GM12878 (cell line): ENCODE measurements around the gene ANKRD44. TPM values are rescaled to one million over a fixed set of nuclear protein-coding genes. Genes with fewer than 3 reads are reported as not detected.

Experiments used
- ASH2L ChIP-seq: fragments of 300-600, 200-600 bp; sonication (generic); IDR thresholded peaks from 2 replicates; pipeline ENCODE4 v1.6.1; 2017; ENCODE audit warnings: low read depth, mild to moderate bottlenecking, borderline replicate concordance
- CBX5 ChIP-seq: sonication (generic); IDR thresholded peaks from 2 replicates; pipeline ENCODE4 v1.6.1; 2016; ENCODE audit warnings: low read depth, moderate library complexity, mild to moderate bottlenecking, inconsistent platforms
- CEBPB ChIP-seq, 2 experiments: fragments of 150-350 bp in 1 of 2; IDR thresholded peaks; 2 replicates each; pipeline ENCODE4 v1.6.1; 2012 to 2014; ENCODE audit warnings: low read depth in 2 of 2, low read length in 2 of 2, borderline replicate concordance in 1 of 2, inconsistent platforms in 1 of 2
- DPF2 ChIP-seq: fragments of 450-650 bp; IDR thresholded peaks from 2 replicates; pipeline ENCODE4 v1.6.1; 2017; ENCODE audit warnings: mild to moderate bottlenecking
- EP300 ChIP-seq, 2 experiments: fragments of 150-350 bp in 1 of 2; IDR thresholded peaks; 2 replicates each; pipeline ENCODE4 v1.6.1; 2011 to 2012; ENCODE audit warnings: low read depth in 2 of 2, low read length in 2 of 2, borderline replicate concordance in 1 of 2, improper control_type of control experiment in 1 of 2, inconsistent platforms in 1 of 2; ENCODE audit not compliant: control insufficient read depth in 1 of 2
- IKZF2 ChIP-seq, 2 experiments: fragments of 450-650 bp; IDR thresholded peaks; 2 replicates each; pipeline ENCODE4 v1.6.1; 2017; ENCODE audit warnings: mild to moderate bottlenecking in 2 of 2, moderate library complexity in 2 of 2
- JUNB ChIP-seq: IDR thresholded peaks from 2 replicates; pipeline ENCODE4 v1.6.1; 2016; ENCODE audit warnings: antibody characterized with exemption, mild to moderate bottlenecking
- KDM1A ChIP-seq: fragments of 200-600 bp; sonication (generic); IDR thresholded peaks from 2 replicates; pipeline ENCODE4 v1.6.1; 2016; ENCODE audit warnings: borderline replicate concordance
- NFIC ChIP-seq: IDR thresholded peaks from 2 replicates; pipeline ENCODE4 v1.6.1; 2012; ENCODE audit warnings: low read depth, mild to moderate bottlenecking, inconsistent platforms, low read length, moderate library complexity
- NFYB ChIP-seq: IDR thresholded peaks from 2 replicates; pipeline ENCODE4 v1.6.1; 2011; ENCODE audit warnings: low read depth, mild to moderate bottlenecking, low read length, improper control_type of control experiment, moderate library complexity; ENCODE audit not compliant: insufficient read depth
- PAX5 ChIP-seq: IDR thresholded peaks from 2 replicates; pipeline ENCODE4 v1.6.1; 2011; ENCODE audit warnings: low read depth, low read length, borderline replicate concordance
- POLR2A ChIP-seq: IDR thresholded peaks from 2 replicates; pipeline ENCODE4 v1.6.1; 2011; ENCODE audit warnings: low read depth, mild to moderate bottlenecking, low read length
- RB1 ChIP-seq: fragments of 450-650 bp; formaldehyde crosslinking; IDR thresholded peaks from 2 replicates; pipeline ENCODE4 v1.6.1; 2017; ENCODE audit warnings: mild to moderate bottlenecking, borderline replicate concordance
- RCOR1 ChIP-seq: conservative IDR thresholded peaks from 2 replicates; pipeline ENCODE4 v1.6.1; 2012; ENCODE audit warnings: low read depth, low read length, improper control_type of control experiment
- RFX5 ChIP-seq: IDR thresholded peaks from 2 replicates; pipeline ENCODE4 v1.6.1; 2011; ENCODE audit warnings: low read depth, low read length, improper control_type of control experiment
- SIX5 ChIP-seq: IDR thresholded peaks from 2 replicates; pipeline ENCODE4 v1.6.1; 2011; ENCODE audit warnings: mild to moderate bottlenecking, low read depth, low read length, moderate library complexity; ENCODE audit not compliant: severe bottlenecking
- SMARCA5 ChIP-seq: fragments of 450-650 bp; IDR thresholded peaks from 2 replicates; pipeline ENCODE4 v1.6.1; 2017; ENCODE audit warnings: mild to moderate bottlenecking
- STAT1 ChIP-seq: fragments of 450-650 bp; conservative IDR thresholded peaks from 2 replicates; pipeline ENCODE4 v1.6.1; 2014; ENCODE audit warnings: antibody characterized with exemption, mild to moderate bottlenecking
- TBL1XR1 ChIP-seq: IDR thresholded peaks from 2 replicates; pipeline ENCODE4 v1.6.1; 2012; ENCODE audit warnings: low read depth, low read length, improper control_type of control experiment
- YY1 ChIP-seq: IDR thresholded peaks from 2 replicates; pipeline ENCODE4 v1.6.1; 2011; ENCODE audit warnings: low read depth, mild to moderate bottlenecking, low read length
- ZNF384 ChIP-seq: IDR thresholded peaks from 2 replicates; pipeline ENCODE4 v1.6.1; 2012; ENCODE audit warnings: low read depth, mild to moderate bottlenecking, low read length, improper control_type of control experiment, borderline replicate concordance
- polyA plus RNA-seq, 11 experiments: library from polyadenylated mRNA; depleted of rRNA in 4 of 11; unstranded in 6 of 11; stranded (reverse) in 5 of 11; fragments of >200 nt; fragmentation: Nextera tagmentation in 4 of 11; fragmentation: Illumina TruSeq in 1 of 11; extraction: Ambion mirVana in 4 of 11; extraction: Trizol in 1 of 11; gene quantifications; 1 replicate in 1 of 11; 2 replicates in 10 of 11; pipeline versions ENCODE4 v1.2.1 to v1.2.3, GENCODE V29; 2011 to 2016; ENCODE audit warnings: inconsistent platforms in 2 of 11, missing spikeins in 2 of 11, low read depth in 1 of 11
- total RNA-seq, 4 experiments: library from RNA; depleted of rRNA in 3 of 4; stranded (reverse); fragments of >200 nt in 3 of 4; fragmentation: Illumina TruSeq in 1 of 4; extraction: Trizol in 1 of 4; gene quantifications; 2 replicates each; pipeline versions ENCODE4 v1.2.1 to v1.2.3, GENCODE V29; 2013 to 2021
- TF ChIP-seq, protein P1 (sequence below): IDR thresholded peaks from 2 replicates; pipeline ENCODE4 v1.6.1; 2012; ENCODE audit warnings: mild to moderate bottlenecking, low read depth, low read length
- TF ChIP-seq, protein P2 (sequence below): IDR thresholded peaks from 2 replicates; pipeline ENCODE4 v1.6.1; 2012; ENCODE audit warnings: low read depth, low read length, improper control_type of control experiment
- TF ChIP-seq, protein P3 (sequence below): fragments of 450-650 bp; IDR thresholded peaks from 2 replicates; pipeline ENCODE4 v1.6.1; 2017; ENCODE audit warnings: mild to moderate bottlenecking, low read depth, inconsistent platforms; ENCODE audit not compliant: poor library complexity, severe bottlenecking

Gene ANKRD44
- total and polyA plus RNA-seq, 10 of the 15 experiments (the other 5 are each of a cell fraction or from before 2014, with no cell fraction given): 19.1 to 99.1 (median 59.6) TPM

DNA sequence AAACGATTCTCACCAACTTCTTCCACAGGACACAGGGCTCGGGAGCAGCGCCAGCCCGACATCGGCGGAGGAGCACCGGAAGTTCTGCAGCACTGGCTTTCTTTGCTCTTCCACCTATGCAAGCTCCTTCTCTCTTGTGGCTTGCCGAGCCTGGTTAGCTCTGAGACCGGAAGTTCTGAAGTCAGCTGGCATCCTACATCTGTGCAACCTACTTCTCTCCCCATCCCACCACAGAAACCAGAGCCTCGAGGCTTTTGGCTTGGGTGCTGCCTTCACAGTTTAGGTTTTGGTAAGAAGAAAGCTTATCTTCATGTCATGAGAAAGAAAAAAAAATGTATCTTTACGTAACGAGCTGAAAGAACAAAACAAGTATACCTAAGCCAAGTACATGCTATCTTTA, 111.7 kb downstream of the ANKRD44 start (continued):
- TF ChIP-seq, protein P1, sequence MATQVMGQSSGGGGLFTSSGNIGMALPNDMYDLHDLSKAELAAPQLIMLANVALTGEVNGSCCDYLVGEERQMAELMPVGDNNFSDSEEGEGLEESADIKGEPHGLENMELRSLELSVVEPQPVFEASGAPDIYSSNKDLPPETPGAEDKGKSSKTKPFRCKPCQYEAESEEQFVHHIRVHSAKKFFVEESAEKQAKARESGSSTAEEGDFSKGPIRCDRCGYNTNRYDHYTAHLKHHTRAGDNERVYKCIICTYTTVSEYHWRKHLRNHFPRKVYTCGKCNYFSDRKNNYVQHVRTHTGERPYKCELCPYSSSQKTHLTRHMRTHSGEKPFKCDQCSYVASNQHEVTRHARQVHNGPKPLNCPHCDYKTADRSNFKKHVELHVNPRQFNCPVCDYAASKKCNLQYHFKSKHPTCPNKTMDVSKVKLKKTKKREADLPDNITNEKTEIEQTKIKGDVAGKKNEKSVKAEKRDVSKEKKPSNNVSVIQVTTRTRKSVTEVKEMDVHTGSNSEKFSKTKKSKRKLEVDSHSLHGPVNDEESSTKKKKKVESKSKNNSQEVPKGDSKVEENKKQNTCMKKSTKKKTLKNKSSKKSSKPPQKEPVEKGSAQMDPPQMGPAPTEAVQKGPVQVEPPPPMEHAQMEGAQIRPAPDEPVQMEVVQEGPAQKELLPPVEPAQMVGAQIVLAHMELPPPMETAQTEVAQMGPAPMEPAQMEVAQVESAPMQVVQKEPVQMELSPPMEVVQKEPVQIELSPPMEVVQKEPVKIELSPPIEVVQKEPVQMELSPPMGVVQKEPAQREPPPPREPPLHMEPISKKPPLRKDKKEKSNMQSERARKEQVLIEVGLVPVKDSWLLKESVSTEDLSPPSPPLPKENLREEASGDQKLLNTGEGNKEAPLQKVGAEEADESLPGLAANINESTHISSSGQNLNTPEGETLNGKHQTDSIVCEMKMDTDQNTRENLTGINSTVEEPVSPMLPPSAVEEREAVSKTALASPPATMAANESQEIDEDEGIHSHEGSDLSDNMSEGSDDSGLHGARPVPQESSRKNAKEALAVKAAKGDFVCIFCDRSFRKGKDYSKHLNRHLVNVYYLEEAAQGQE: no peak
- TF ChIP-seq KDM1A (no peak), CEBPB (IDR thresholded peaks at IDR 0.05; ENCODE audit: borderline replicate concordance in 1 of 2, low read depth in 2 of 2, low read length in 2 of 2) (no peak; a peak in 1 of 4 replicates), RFX5 (no peak), JUNB (no peak), RB1 (no peak), YY1 (peak; percentile 86), PAX5 (peak; percentile 76; the same call in 1 of the 2 replicates), CBX5 (peak; percentile 86), ASH2L (no peak), ZNF384 (peak; percentile 77), NFIC (peak; percentile 80), POLR2A (peak; percentile 87), EP300 (IDR thresholded peaks at IDR 0.05; ENCODE audit: borderline replicate concordance in 1 of 2, control insufficient read depth in 1 of 2, low read depth in 2 of 2, low read length in 2 of 2) (peak; percentile 71 to 84), NFYB (no peak), TBL1XR1 (peak; percentile 86), DPF2 (peak; percentile 40; the same call in 1 of the 2 replicates), STAT1 (no peak), SIX5 (no peak), IKZF2 (IDR thresholded peaks at IDR 0.05) (peak; percentile 83 to 85; a peak in 3 of 4 replicates), SMARCA5 (no peak), RCOR1 (0 out of 2 replicates have a peak, but pooled peaks have one; percentile 80)
- TF ChIP-seq, protein P2, sequence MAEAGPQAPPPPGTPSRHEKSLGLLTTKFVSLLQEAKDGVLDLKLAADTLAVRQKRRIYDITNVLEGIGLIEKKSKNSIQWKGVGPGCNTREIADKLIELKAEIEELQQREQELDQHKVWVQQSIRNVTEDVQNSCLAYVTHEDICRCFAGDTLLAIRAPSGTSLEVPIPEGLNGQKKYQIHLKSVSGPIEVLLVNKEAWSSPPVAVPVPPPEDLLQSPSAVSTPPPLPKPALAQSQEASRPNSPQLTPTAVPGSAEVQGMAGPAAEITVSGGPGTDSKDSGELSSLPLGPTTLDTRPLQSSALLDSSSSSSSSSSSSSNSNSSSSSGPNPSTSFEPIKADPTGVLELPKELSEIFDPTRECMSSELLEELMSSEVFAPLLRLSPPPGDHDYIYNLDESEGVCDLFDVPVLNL: no peak
- TF ChIP-seq, protein P3, sequence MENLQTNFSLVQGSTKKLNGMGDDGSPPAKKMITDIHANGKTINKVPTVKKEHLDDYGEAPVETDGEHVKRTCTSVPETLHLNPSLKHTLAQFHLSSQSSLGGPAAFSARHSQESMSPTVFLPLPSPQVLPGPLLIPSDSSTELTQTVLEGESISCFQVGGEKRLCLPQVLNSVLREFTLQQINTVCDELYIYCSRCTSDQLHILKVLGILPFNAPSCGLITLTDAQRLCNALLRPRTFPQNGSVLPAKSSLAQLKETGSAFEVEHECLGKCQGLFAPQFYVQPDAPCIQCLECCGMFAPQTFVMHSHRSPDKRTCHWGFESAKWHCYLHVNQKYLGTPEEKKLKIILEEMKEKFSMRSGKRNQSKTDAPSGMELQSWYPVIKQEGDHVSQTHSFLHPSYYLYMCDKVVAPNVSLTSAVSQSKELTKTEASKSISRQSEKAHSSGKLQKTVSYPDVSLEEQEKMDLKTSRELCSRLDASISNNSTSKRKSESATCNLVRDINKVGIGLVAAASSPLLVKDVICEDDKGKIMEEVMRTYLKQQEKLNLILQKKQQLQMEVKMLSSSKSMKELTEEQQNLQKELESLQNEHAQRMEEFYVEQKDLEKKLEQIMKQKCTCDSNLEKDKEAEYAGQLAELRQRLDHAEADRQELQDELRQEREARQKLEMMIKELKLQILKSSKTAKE: peak; percentile 51
